ENCODE data around the gene PSRC1. TPM values are rescaled to one million over a fixed set of nuclear protein-coding genes. Genes with fewer than 3 reads are reported as not detected.

Gene PSRC1
- total RNA-seq, 1 experiment from 2014 or later = 75.0 TPM

GRCh38 chr1:109300650-109301151 lies 17.8 kb upstream of the PSRC1 start:
- no peaks in the 10 kb centered on the region for H3K4me1 ChIP-seq (ENCODE audit: insufficient read depth, low read length, poor library complexity, severe bottlenecking)
- TF ChIP-seq CTCF (conservative IDR thresholded peaks at IDR 0.05; ENCODE audit: low read depth, low read length) (no peak), EZH2 (IDR thresholded peaks at IDR 0.05; ENCODE audit: borderline replicate concordance, low read depth, low read length, poor library complexity, severe bottlenecking) (no peak)
- H3K4me3 ChIP-seq (ENCODE audit: low read depth, low read length, poor library complexity, severe bottlenecking) = no peak overlapping the region
- H3K27ac ChIP-seq (ENCODE audit: low read depth, low read length, poor library complexity, severe bottlenecking) = no peak overlapping the region
- CTCF ChIA-PET = no interaction called here
- no peaks in the 10 kb centered on the region for H3K36me3 ChIP-seq (ENCODE audit: insufficient read depth, low read length, poor library complexity, severe bottlenecking)
- intact Hi-C loops (cut with micrococcal nuclease; ENCODE audit: unreplicated experiment) = no loop called here
- POLR2A ChIA-PET (ENCODE audit: low non-redundant PET) = no interaction called here
- no peaks in the 10 kb centered on the region for H3K27me3 ChIP-seq (replicated peaks; ENCODE audit: insufficient read depth, low read depth, low read length, poor library complexity)
- no peak for DNase-seq (ENCODE audit: low spot score)
- H3K9me3 ChIP-seq (ENCODE audit: low read depth, low read length, poor library complexity, severe bottlenecking) = no peaks in the 10 kb centered on the region
- BruUV-seq (replicated peaks) = no TSS peak

GRCh38 chr1:109299558-109300343 lies 16.8 kb upstream of the PSRC1 start:
- intact Hi-C loops (cut with micrococcal nuclease; ENCODE audit: unreplicated experiment) = no loop called here
- Histone ChIP-seq H3K36me3 (ENCODE audit: insufficient read depth, low read length, poor library complexity, severe bottlenecking) (no peaks in the 10 kb centered on the region), H3K27ac (ENCODE audit: low read depth, low read length, poor library complexity, severe bottlenecking) (no peak overlapping the region), H3K4me1 (ENCODE audit: insufficient read depth, low read length, poor library complexity, severe bottlenecking) (no peaks in the 10 kb centered on the region), H3K9me3 (ENCODE audit: low read depth, low read length, poor library complexity, severe bottlenecking) (no peaks in the 10 kb centered on the region), H3K27me3 (replicated peaks; ENCODE audit: insufficient read depth, low read depth, low read length, poor library complexity) (peaks cover under 1% of the 10 kb centered on the region), H3K4me3 (ENCODE audit: low read depth, low read length, poor library complexity, severe bottlenecking) (no peak overlapping the region)
- ChIA-PET CTCF (interaction anchor here (0.5 kb wide), 1 partner anchor 43 kb away, joined by 5 read pairs; no protein-coding TSS in a partner anchor), POLR2A (ENCODE audit: low non-redundant PET) (no interaction called here)
- DNase-seq (ENCODE audit: low spot score) = no peak
- no peak for TF ChIP-seq EZH2 (IDR thresholded peaks at IDR 0.05; ENCODE audit: borderline replicate concordance, low read depth, low read length, poor library complexity, severe bottlenecking)
- no peak for TF ChIP-seq CTCF (conservative IDR thresholded peaks at IDR 0.05; ENCODE audit: low read depth, low read length)
- BruUV-seq (replicated peaks) = no TSS peak

GRCh38 chr1:109298666-109299557 lies 16.0 kb upstream of the PSRC1 start:
- Histone ChIP-seq H3K27me3 (replicated peaks; ENCODE audit: insufficient read depth, low read depth, low read length, poor library complexity) (peaks cover 2% of the 10 kb centered on the region), H3K4me1 (ENCODE audit: insufficient read depth, low read length, poor library complexity, severe bottlenecking) (no peaks in the 10 kb centered on the region), H3K4me3 (ENCODE audit: low read depth, low read length, poor library complexity, severe bottlenecking) (no peak overlapping the region), H3K27ac (ENCODE audit: low read depth, low read length, poor library complexity, severe bottlenecking) (no peak overlapping the region), H3K9me3 (ENCODE audit: low read depth, low read length, poor library complexity, severe bottlenecking) (no peaks in the 10 kb centered on the region), H3K36me3 (ENCODE audit: insufficient read depth, low read length, poor library complexity, severe bottlenecking) (no peaks in the 10 kb centered on the region)
- DNase-seq (ENCODE audit: low spot score) = no peak
- intact Hi-C loops (cut with micrococcal nuclease; ENCODE audit: unreplicated experiment) = no loop called here
- POLR2A ChIA-PET (ENCODE audit: low non-redundant PET) = no interaction called here
- CTCF ChIA-PET = interaction anchor here (0.5 kb wide), 1 partner anchor 42 kb away, joined by 5 read pairs; no protein-coding TSS in a partner anchor
- BruUV-seq (replicated peaks) = no TSS peak
- TF ChIP-seq EZH2 (IDR thresholded peaks at IDR 0.05; ENCODE audit: borderline replicate concordance, low read depth, low read length, poor library complexity, severe bottlenecking) (no peak), CTCF (conservative IDR thresholded peaks at IDR 0.05; ENCODE audit: low read depth, low read length) (no peak)
